ENCODE measurements around the gene C19orf18.
"Not testable (repeated sequence)": the region's sequence is repeated elsewhere in the genome, so short reads cannot be mapped to it uniquely, and the experiment has no call there.

The C19orf18 gene

DNA sequence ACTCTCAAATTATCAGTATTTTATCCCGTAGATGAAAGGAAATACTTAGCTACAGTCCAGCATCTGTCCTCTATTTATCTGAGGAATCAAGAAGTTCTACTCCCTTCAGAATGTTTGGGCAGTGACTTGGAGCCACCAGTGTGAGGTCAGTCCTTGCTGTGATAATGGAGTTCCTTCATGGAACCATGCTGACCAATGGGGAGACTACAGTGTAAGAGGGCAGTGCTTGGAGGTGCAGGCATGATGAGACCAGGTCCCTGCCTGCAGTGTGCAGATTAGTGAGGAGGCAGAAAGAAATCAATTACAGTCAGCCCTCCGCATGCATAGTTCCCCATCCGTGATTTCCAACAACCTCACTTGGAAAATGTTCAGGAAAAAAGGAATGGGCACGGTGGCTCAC, at the start of gene C19orf18:
TSS of gene C19orf18 (minus strand) at position 101 of the 400 bp plus-strand sequence. CDS start 102 bp downstream, outside the sequence.
- DNase-seq: no peak

DNA sequence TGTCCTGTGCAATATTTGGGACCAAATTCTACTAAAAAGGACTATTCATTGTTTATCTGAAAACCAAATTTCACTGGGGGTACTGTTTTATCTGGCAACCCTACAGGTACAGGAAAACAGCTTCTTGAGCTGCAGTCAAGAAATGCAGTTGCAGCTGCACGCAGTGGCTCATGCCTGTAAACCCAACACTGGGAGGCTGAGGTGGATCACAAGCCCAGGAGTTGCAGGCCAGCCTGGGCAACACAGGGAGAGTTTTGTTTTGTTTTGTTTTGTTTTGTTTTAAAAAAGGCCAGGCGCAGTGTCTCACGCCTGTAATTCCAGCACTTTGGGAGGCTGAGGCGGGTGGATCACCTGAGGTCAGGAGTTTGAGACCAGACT, 47.9 kb upstream of the C19orf18 start:
- no peak for DNase-seq

DNA sequence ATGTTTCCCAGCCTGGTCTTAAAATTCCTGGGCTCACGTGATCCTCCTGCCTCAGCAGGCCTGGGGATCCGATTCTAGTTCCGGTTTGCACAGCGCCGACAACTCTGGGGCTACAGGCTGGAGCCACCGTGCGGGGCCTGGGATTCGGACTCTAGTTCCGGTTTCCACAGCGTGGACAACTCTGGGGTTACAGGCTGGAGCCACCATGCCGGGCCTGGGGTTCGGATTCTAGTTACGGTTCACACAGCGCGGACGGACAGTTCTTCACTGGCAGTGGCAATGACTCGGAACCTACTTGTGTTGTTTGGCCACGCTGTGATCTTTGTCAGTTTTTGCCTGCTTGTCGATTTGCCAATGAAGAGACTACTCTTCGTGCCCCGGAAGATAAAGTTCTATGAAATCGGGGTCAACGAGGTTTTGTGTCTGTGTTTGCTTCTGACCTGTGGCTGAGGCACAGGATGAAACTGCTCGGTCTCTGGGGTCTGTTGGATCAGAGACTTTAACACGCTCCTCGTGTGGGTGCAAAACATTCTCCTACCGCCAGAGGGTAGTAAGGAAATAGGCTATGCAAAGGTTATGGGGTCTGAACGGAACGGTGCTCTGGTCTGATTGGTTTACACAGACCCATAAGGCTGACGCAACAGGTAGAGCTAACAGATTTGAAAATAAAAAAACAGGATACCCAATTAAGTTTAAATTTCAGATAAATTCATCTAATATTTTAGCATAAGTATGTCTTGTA, 47.4 kb upstream of the C19orf18 start:
- no peak for DNase-seq

DNA sequence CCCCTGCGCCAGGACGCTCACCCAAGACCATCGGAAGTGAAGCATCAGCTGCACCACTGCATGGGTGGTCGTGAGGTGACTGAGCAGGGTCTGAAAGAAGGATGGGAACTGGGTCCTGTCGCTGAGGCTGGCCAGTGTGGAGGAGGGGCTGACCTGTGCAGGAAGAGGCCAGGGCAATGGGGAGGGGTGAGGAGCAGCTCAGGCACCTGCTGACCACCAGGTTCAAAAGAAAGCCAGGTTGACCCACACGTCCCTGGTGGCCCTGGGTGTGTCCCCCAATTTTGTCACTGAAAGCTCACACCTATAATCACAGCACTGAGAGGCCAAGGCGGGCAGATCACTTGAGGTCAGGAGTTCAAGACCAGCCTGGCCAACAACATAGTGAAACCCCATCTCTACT, 45.8 kb upstream of the C19orf18 start:
- DNase-seq: no peak

DNA sequence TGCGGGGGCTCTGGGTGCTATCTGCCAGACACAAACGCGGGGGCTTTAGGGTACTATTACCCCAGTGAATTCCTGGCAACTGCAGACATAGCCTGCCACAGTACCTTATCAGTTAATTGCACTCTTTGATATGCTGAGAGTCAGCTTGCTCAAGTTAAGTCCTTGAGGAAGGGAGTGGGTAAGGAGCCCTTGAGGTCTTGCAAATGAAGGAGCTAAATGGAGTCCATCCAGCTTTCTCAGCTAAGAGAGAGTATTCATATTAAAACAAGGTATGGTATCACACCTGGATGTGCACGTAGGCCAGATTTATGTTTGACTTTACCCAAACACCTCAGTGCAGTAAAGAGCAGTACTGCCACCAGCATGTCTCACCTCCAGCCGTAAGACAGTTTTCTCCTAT, 39.8 kb upstream of the C19orf18 start:
- DNase-seq: no peak

DNA sequence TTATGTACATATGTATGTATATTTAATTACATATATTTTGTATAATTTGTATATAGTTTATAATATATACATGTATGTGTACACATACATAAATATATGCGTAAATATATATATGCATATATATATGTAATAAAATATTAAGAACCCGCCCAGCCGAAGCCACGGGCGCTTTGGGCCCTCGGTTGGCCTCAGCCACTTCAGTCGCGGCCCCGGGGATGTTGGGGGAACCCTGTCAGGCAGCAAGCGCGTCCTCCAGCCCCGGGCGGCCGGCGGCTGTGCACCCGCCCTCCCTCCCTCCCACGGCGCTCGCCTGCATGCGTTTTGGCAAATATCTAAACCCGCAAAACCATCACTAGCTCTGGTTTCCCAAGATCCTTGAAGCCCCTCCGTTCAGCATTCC, 36.2 kb upstream of the C19orf18 start:
- no peak for DNase-seq

DNA sequence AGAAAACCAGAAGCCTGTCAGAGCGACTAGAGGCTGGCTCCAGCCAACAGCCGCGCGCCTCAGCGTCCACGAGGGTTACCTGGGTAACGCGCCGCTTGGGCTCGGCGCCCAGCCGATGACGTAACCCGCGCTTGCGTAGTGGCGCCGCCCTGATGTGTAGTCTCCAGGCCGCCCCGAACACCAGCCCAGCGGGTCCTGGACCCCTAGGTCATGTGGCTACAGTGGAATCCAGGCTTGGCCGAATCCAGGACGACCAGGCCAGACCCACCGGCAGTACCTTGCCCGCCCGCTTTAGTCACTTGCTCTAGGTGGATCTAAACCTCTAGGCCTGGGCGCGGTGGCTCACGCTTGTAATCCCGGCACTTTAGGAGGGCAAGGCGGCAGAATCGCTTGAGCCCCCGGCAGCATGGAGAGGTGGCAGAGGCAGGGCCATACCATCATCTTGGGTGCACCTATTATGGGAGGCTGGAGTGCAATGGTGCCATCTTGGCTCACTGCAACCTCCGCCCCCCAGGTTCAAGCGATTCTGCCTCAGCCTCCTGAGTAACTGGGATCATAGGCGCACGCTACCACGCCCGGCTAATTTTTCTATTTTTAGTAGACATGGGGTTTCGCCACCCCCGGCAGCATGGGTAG, 35.5 kb upstream of the C19orf18 start:
- peak; percentile 73 for DNase-seq

DNA sequence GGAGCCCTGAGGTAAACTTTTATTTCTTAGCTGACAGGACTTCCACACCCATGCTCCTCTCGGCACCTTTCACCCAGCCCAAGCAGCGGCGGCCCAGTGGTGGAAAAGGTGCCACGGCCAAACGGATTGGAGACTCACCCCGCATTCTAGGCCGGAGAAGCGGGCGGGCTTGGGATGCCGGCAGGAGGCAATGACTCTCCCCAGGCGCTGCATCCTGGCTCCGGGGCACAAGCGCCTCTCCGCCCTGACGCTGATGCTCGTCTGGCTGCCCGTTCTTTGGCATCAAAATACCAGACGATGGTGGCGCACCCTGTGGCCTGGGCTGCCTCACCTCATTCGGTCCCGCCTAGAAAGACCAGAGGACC, 34.9 kb upstream of the C19orf18 start:
- no peak for DNase-seq

DNA sequence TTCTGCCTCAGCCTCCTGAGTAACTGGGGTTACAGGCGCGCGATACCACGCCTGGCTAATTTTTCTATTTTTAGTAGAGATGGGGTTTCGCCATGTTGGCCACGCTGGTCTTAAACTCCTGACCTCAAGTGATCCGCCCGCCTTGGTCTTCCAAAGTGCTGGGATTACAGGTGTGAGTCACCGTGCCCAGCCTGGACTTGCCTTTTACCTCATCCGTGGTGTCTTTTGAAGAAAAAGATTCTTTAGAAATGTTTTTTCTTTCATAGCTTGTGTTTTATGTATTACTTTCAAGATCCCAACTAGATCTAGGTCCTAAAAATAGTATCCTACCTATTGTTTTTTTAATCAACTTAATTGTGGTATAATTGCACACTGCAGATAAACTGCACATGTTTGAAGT, 34.5 kb upstream of the C19orf18 start:
- not testable (repeated sequence) for DNase-seq

DNA sequence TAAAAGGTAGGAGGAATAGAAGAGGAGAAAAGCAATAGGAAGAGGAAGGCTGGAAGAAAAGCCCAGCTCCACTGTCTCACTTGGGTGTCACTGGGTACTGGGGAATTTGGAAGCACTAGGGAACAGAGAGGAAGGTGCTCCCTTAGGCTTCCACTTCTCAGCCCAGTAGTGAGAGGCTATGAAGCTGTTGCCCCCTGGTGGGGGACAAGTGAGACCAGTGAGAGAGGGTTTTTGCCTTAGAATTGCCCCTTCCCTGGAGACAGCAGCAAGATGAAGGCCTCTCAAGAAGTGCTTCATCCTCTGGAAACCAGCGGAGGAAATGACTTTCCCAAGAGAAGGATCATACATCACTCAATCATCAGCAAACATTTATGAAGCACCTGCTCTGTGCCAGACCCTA, 33.0 kb upstream of the C19orf18 start:
- no peak for DNase-seq

DNA sequence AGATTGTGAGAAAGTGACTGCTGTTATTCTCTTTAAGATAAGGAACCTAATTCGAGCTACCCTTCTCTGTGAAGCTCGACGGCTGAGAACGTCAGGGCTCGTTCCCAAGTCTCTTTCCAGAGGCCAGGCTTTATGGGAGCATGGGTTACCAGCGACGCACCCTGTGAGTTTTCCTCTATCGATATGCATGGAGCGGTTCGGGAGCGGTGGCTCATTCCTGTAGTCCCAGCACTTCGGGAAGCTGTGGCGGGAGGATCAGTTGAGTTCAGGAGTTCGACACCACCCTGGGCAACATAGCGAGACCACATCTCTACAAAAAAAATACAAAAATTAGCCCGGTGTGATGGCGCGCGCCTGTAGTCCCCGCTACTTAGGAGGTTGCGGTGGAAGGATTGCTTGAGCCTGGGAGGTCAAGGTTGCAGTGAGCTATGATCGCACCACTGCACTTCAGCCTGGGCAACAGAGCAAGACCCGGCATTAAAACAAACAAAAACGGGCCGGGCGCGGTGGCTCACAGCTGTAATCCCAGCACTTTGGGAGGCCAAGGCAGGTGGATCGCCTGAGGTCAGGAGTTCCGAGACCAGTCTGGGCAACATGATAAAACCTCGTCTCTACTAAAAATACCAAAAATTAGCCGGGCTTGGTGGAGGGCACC, 29.0 kb upstream of the C19orf18 start:
- DNase-seq: no peak

DNA sequence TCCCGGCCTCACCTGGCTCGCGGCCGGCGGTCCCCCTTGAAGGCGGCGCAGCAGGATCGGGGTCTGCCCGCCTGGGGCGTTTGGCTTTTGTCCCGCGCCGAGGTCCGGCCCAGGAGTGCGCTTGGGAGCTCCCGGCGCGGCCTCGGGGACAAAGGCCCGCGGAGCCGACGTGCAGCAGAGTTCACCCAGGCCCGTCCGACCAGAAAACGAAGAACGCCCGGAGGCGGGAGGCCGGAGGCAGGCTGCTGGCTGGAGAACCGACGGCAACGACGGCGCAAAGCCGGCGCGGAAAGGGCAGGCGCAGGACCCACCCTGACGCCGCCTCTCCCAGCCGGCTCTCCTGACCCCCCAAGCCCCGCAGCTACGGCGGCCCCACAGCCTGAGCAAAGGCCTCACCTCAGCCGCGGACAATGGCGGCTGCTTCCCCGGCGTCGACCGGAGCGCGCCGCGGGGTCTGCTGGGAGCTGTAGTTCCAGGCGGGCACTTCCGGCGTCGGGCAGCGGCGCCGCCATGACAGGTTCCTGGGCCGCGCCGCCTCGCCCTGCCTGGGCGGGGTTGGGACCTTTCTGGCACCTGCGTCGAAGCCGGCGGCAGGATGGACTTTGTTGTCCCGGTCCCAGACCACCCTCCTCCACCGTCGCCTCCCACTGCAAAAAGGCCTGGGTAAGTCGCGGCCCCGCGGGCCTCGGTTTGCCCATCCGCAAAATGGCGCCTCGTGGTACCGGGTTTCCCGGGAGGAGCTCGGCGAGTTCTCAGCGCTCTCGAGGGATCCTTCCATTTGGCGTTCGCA, 28.2 kb upstream of the C19orf18 start, which contains the start of gene ZNF606:
TSS of gene ZNF606 (minus strand) at position 437 of the 790 bp plus-strand sequence. CDS start 1,501 bp downstream, outside the sequence.
- DNase-seq: peak; percentile 91

DNA sequence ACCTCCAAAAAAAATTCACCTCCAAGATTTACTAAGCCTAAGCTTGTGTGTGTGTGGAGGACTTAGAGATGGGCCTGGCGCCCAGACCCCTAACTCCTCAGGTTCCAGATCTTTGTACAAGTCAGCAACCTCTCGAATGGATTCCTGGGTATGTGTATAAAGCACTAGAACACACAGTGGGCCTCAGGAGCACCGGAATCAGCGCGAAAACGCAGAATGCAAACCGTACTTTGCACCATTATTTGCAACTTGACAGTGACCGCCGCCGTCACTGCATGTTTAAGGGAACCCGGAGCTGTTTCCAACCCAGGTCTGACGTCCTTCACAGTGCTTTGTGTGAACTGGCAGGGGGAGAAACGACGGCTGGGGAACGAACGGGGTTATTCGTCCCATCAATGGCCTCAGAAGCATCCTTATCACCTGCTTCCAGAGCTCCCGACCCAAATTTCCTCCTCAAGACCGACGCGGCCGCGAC, 27.6 kb upstream of the C19orf18 start:
- DNase-seq: no peak

DNA sequence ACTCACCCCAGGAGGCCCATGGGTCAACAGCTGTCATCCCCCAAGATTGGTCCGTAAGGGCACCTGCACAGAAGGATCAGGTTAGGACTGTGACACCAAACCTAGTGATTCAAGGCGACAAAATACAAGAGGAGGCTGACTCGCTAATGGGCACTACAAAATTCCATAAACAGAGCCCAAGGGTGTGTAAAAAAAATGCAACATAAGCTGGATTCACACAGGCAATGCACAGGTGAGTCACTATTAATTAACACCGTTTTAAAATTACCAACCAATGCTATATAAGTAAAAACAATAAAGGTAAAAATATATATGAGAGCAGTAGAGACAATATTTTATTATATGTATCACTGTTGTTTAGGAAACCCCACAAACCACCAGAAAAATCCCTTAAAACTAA, 26.3 kb upstream of the C19orf18 start:
- DNase-seq: no peak

DNA sequence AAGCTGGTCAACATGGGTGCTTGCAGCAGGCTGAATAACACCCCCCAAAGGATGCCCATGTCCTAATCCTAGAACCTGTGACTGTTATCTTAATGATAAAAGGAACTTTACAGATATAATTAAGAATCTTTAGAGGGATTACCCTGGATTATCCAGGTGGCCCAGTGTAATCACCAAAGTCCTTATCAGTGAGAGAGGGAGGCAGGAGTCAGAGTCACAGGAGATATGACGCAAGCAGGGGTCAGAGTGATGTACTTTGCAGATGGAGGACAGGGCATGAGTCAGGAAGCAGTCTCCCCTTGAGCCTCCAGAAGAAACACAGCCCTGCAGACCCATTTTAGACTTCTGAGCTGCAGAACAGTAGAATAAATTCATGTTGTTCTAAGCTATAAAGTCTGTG, 18.5 kb upstream of the C19orf18 start:
- no peak for DNase-seq

DNA sequence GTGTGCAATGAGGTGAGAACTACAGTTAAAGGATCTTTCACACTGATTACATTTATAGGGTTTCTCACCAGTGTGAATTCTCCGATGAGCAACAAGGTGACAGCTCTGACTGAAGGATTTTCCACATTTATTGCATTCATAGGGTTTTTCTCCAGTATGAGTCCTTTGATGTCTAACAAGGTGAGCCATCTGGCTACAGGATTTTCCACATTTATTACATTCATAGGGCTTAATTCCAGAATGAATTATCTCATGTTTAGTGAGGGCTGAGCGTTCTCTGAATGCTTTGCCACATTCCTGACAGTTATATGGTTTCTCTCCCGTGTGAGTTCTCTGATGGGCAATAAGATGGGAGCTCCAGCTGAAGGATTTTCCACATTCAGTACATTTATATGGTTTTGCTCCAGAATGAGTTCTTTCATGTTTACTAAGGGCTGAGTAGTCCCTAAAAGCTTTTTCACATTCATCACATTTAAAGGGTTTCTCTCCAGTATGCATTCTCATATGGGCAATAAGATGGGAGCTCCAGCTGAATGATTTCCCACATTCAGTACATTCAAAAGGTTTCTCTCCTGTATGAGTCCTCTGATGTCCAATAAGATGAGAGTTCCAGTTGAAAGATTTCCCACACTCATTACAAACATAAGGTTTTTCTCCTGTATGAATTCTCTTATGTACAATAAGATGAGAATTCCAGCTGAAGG, 4.4 kb upstream of the C19orf18 start:
- no peak for DNase-seq

DNA sequence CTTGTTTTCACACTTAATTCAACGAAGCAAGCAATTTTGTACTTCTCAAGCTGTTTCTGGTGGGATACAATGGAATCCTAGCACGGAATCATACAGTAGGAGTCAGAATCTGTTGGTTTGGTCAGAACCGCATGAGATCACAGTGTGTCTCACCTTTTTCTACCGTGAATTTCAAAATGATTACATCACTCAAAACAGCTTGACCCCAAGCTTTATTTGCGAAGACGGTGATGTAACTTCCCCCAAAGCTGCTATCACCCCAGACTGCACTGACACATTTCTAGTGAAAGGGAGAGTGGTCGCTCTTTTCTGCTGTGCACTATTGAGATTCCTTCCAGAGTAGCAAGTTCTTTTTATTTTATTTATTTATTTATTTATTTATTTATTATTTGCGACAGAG, 9.6 kb downstream of the C19orf18 start:
- DNase-seq: no peak

DNA sequence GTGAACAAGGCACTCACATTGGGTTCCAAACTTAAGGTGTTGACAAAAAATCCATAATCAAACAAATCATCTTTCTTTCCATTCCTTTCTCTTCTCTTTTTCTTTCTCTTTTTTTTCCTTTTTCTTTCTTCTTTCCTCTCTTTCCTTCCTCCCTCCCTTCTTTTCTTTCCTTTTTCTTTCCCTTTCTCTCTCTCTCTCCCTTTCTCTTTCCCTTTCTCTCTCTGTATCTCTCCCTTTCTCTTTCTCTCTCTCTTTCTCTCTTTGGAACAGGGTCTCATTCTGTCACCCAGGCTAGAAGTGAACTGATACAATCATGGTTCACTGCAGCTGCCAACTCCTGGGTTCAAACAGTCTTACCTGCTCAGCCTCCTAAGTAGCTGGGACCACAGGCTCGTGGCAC, 12.5 kb downstream of the C19orf18 start:
- DNase-seq: no peak

DNA sequence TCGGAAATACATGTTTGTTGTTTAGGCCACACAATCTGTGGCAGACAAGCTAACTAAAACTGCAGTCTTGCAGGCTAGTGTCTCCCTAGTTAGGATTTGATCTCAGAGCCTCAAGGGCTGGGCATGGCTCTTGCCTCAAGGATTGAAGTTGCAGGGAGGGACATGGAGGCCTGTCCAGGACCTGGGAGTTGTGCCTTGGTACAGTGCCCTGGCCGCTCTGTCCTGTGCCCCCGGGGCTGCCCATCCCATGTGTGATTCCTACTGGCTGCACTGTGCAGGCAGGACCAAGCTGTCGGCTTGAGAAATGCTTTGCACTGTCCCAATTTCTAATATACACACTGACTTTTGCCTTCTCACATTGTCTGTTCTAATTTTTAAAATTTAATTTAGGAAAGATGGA, 19.3 kb downstream of the C19orf18 start:
- DNase-seq: no peak

DNA sequence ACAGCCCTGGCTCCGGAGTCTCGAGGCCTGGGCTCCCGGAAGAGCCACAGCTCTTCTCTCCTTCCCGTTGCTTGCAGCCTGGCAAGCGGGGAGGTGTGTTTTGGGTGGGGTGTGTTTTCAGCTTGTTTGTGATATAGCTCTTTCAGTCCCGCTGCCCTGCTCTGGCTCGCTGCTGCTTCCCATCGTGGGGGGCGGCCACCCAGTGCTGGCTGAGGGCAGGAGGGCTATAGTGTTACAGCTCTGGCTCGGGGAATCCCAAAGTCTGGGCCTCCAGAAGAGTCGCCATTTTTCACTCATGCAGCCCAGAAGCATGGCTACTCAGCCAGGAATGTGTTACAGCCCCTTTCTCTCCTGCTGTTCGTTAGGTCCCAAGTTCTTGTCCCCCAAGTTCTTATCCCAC, 24.6 kb downstream of the C19orf18 start:
- no peak for DNase-seq

DNA sequence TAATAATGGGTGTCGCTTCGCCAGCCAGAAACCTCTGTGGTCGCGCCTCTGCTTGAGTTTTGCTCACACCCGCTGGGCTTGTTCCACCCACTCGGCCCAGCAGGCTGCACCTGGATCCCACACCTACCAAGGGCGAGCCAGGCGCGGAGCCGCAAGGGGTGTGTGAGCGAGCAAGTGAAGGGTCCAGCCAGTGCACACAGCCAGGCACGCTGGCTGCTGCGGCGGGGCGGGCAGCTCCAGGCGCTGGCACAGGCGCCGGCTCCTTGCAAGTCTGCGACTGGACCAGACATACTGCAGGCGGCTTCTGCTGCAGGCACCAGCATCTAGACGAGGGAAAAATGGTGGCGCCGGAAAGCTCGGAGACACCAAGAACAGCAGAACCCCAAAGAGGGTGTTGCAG, 25.0 kb downstream of the C19orf18 start:
- DNase-seq: no peak

DNA sequence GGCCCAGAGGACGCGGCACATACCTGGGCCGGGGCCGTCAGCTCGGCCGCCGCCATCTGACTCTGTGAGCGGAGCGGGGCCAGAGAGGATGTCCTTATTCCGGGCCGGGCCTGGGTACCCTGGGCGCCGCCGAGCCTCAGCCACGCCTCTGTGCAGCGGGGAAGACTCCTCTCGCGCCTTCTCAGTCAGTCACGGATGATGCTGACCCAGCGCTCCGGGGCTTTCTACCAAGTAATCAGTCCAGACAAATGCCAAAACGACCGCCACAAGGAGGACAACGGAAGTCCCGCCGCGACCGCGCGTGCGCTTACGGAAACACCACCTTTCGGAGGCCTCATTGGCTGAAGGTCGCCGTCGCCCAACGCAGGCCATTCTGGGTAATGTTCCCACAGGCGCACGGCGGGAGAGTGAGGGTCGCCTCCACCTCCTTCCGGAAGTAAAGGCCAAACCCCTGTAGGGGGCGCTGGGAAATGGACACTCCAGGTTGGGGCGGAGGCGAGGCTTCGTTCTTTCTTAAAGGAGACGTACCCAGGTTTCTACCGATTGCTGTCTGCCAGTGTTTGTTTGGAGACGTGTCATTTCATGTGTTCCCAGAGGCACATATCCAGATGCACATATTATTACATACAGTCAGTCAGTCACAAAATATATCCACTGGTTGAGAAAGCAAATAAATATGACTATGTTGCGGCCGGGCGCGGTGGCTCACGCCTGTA, 26.8 kb downstream of the C19orf18 start, which contains the start of gene ZNF256:
TSS of gene ZNF256 (minus strand) at position 288 of the 716 bp plus-strand sequence. CDS start at position 56, 232 bp downstream.
- peak; percentile 94 for DNase-seq

Measured in activated CD8-positive, alpha-beta memory T cell treated with anti-CD3 and anti-CD28 coated beads for 24 hours (primary cell).